A549 (cell line): ENCODE data around the gene STAC. TPM values are rescaled to one million over a fixed set of nuclear protein-coding genes. Genes with fewer than 3 reads are reported as not detected.

Source experiments
- ATAC-seq, 2 experiments: fragments of 200-7000 bp in 1 of 2; fragments of >200 bp in 1 of 2; cut with Nextera tagmentation in 1 of 2; cut with Tn5 transposase in 1 of 2; 3 replicates each; pipeline versions ENCODE4 v1.8.0 to v1.9.1; 2018 to 2020; ENCODE audit warnings: mild to moderate bottlenecking in 1 of 2, moderate library complexity in 1 of 2
- CTCF ChIA-PET: fragments of 300-600 bp; sonication (Branson Sonifier 250); formaldehyde crosslinking; extraction: SDS; loops from one replicate; lab custom pipeline; 2021; ENCODE audit warnings: antibody characterized with exemption, inconsistent platforms; lab: Yijun Ruan, JAX
- POLR2A ChIA-PET: fragments of 350-600 bp; formaldehyde crosslinking; extraction: SDS; loops from one replicate; lab custom pipeline; 2021; ENCODE audit warnings: antibody characterized with exemption, inconsistent platforms; lab: Yijun Ruan, JAX
- DNase-seq, 2 experiments: peaks; one replicate each; pipeline versions ENCODE4 v3.0.0 to v3.0.0-alpha.2; 2011 to 2016; ENCODE audit warnings: low read depth in 1 of 2, low spot score in 1 of 2
- FAIRE-seq: peaks from 2 replicates; lab custom pipeline; 2011; peaks lifted over from hg19 to GRCh38; lab: Jason Lieb, UNC
- H3K27ac ChIP-seq, 2 experiments: fragments of >200 bp; sonication (Bioruptor Twin); formaldehyde crosslinking; 3 replicates each; pipeline ENCODE4 v1.5.1; 2016 to 2017
- H3K4me1 ChIP-seq: fragments of >200 bp; sonication (Bioruptor Twin); formaldehyde crosslinking; 3 replicates; pipeline ENCODE4 v1.6.1; 2016
- H3K4me2 ChIP-seq: fragments of >200 bp; sonication (Bioruptor Twin); formaldehyde crosslinking; 3 replicates; pipeline ENCODE4 v1.6.1; 2016
- H3K4me3 ChIP-seq: fragments of >200 bp; sonication (Bioruptor Twin); formaldehyde crosslinking; 3 replicates; pipeline ENCODE4 v1.5.1; 2016
- H3K9me3 ChIP-seq: fragments of >200 bp; sonication (Bioruptor Twin); formaldehyde crosslinking; 3 replicates; pipeline ENCODE4 v1.6.1; 2016
- CEBPB ChIP-seq, 2 experiments: fragments of >200 bp in 1 of 2; sonication (Bioruptor Twin) in 1 of 2; formaldehyde crosslinking in 1 of 2; IDR thresholded peaks; 2 replicates each; pipeline ENCODE4 v1.6.1; 2012 to 2016
- CHD2 ChIP-seq: fragments of 150-350 bp; IDR thresholded peaks from 2 replicates; pipeline ENCODE4 v1.6.1; 2014; ENCODE audit warnings: low read length; ENCODE audit not compliant: partially characterized antibody
- CHD4 ChIP-seq: fragments of 200-600 bp; sonication (generic); IDR thresholded peaks from 2 replicates; pipeline ENCODE4 v1.6.1; 2016; ENCODE audit warnings: antibody characterized with exemption, mild to moderate bottlenecking, borderline replicate concordance
- FOSB ChIP-seq: fragments of 250-450 bp; sonication (Bioruptor Pico); IDR thresholded peaks from 2 replicates; pipeline ENCODE4 v1.5.0; 2020; ENCODE audit warnings: mild to moderate bottlenecking, moderate library complexity
- FOXS1 ChIP-seq: fragments of 250-450 bp; sonication (Bioruptor Pico); IDR thresholded peaks from 2 replicates; pipeline ENCODE4 v1.5.0; 2020; ENCODE audit warnings: mild to moderate bottlenecking, moderate library complexity
- GATA3 ChIP-seq: IDR thresholded peaks from 2 replicates; pipeline ENCODE4 v1.6.1; 2012; ENCODE audit warnings: borderline replicate concordance
- HEYL ChIP-seq: fragments of 250-450 bp; sonication (Bioruptor Pico); IDR thresholded peaks from 2 replicates; pipeline ENCODE4 v1.8.0; 2021; ENCODE audit warnings: mild to moderate bottlenecking, moderate library complexity
- MAZ ChIP-seq: fragments of 150-350 bp; IDR thresholded peaks from 2 replicates; pipeline ENCODE4 v1.6.1; 2014; ENCODE audit warnings: antibody characterized with exemption, low read depth, low read length, borderline replicate concordance
- NFE2L2 ChIP-seq: fragments of 150-350 bp; conservative IDR thresholded peaks from 2 replicates; pipeline ENCODE4 v1.6.1; 2014; ENCODE audit warnings: low read length
- NPAS2 ChIP-seq: fragments of 250-450 bp; sonication (Bioruptor Pico); IDR thresholded peaks from 2 replicates; pipeline ENCODE4 v1.8.0; 2022; ENCODE audit warnings: mild to moderate bottlenecking, moderate library complexity, borderline replicate concordance
- NR3C1 ChIP-seq: fragments of >200 bp; sonication (Bioruptor Twin); formaldehyde crosslinking; IDR thresholded peaks from 3 replicates; pipeline ENCODE4 v1.6.1; 2017
- PHF8 ChIP-seq: fragments of 200-600 bp; sonication (generic); IDR thresholded peaks from 2 replicates; pipeline ENCODE4 v1.6.1; 2016; ENCODE audit warnings: low read depth, mild to moderate bottlenecking, antibody characterized with exemption, moderate library complexity, borderline replicate concordance
- POLR2A ChIP-seq: IDR thresholded peaks from 2 replicates; pipeline ENCODE4 v1.6.1; 2012; ENCODE audit warnings: mild to moderate bottlenecking, low read length
- POLR2AphosphoS2 ChIP-seq: conservative IDR thresholded peaks from 2 replicates; pipeline ENCODE4 v1.6.1; 2012; ENCODE audit warnings: low read length, improper control_type of control experiment, inconsistent platforms
- RAD21 ChIP-seq, 2 experiments: fragments of >200 bp in 1 of 2; sonication (Bioruptor Twin) in 1 of 2; formaldehyde crosslinking in 1 of 2; IDR thresholded peaks in 1 of 2; conservative IDR thresholded peaks in 1 of 2; 2 replicates in 1 of 2; 3 replicates in 1 of 2; pipeline ENCODE4 v1.6.1; 2012 to 2018; ENCODE audit warnings: inconsistent platforms in 1 of 2
- RARB ChIP-seq: fragments of 250-450 bp; sonication (Bioruptor Pico); IDR thresholded peaks from 2 replicates; pipeline ENCODE4 v1.8.0; 2021; ENCODE audit warnings: mild to moderate bottlenecking, moderate library complexity
- RCOR1 ChIP-seq: fragments of 150-350 bp; IDR thresholded peaks from 2 replicates; pipeline ENCODE4 v1.6.1; 2014; ENCODE audit warnings: antibody characterized with exemption, low read length, low read depth
- RNF2 ChIP-seq: fragments of 200-600 bp; sonication (generic); IDR thresholded peaks from 2 replicates; pipeline ENCODE4 v1.6.1; 2016; ENCODE audit warnings: low read depth, mild to moderate bottlenecking, antibody characterized with exemption, moderate library complexity, borderline replicate concordance
- TFCP2L1 ChIP-seq: fragments of 250-450 bp; sonication (Bioruptor Pico); IDR thresholded peaks from 2 replicates; pipeline ENCODE4 v1.5.0; 2021; ENCODE audit warnings: mild to moderate bottlenecking
- WGBS: methylation state at CpG from one replicate; pipeline ENCODE4 v1.1.6; 2017; ENCODE audit errors: missing lambda C conversion rate; 5-methylcytosine and 5-hydroxymethylcytosine counted together
- polyA plus RNA-seq, 4 experiments: library from polyadenylated mRNA; depleted of rRNA in 3 of 4; stranded (reverse); fragments of >200 nt; fragmentation: RNase III in 1 of 4; extraction: RNeasy Plus Mini Kit Qiagen cat#74134 plus additional on column Dnase treatment in 1 of 4; gene quantifications; 2 replicates in 3 of 4; 3 replicates in 1 of 4; pipeline ENCODE4 v1.2.3, GENCODE V29; 2011 to 2017
- TF ChIP-seq, protein P1 (sequence below): IDR thresholded peaks from 2 replicates; pipeline ENCODE4 v1.6.1; 2012
- TF ChIP-seq, protein P2 (sequence below): fragments of 250-450 bp; sonication (Bioruptor Pico); IDR thresholded peaks from 2 replicates; pipeline ENCODE4 v1.5.0; 2020; ENCODE audit warnings: low read depth, mild to moderate bottlenecking, moderate library complexity
- TF ChIP-seq, protein P3 (sequence below): fragments of >200 bp; sonication (Bioruptor Twin); formaldehyde crosslinking; IDR thresholded peaks from 3 replicates; pipeline ENCODE4 v1.6.1; 2016

Gene STAC
- polyA plus RNA-seq, 2 of the 4 experiments (the other 2 are of a cell fraction), result 2.2 to 3.4 TPM

GRCh38 chr3:36428445-36428844 is 48.1 kb downstream of the STAC start:
- WGBS, result 59% methylated on average over 4 of the region's 4 CpGs
- POLR2A ChIA-PET, result no interaction called here
- DNase-seq, result no peak
- Histone ChIP-seq H3K4me2 (no peak overlapping the region), H3K4me3 (no peak overlapping the region), H3K4me1 (no peaks in the 10 kb centered on the region), H3K27ac (no peak overlapping the region), H3K9me3 (no peaks in the 10 kb centered on the region)
- FAIRE-seq, result no peak
- no peak for ATAC-seq
- CTCF ChIA-PET, result no interaction called here
- no peak for TF ChIP-seq RCOR1
- TF ChIP-seq, protein P1, sequence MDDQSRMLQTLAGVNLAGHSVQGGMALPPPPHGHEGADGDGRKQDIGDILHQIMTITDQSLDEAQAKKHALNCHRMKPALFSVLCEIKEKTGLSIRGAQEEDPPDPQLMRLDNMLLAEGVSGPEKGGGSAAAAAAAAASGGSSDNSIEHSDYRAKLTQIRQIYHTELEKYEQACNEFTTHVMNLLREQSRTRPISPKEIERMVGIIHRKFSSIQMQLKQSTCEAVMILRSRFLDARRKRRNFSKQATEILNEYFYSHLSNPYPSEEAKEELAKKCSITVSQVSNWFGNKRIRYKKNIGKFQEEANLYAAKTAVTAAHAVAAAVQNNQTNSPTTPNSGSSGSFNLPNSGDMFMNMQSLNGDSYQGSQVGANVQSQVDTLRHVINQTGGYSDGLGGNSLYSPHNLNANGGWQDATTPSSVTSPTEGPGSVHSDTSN, result no peak
- TF ChIP-seq NR3C1, result no peak
- TF ChIP-seq MAZ, result no peak
- TF ChIP-seq POLR2A, result no peak
- TF ChIP-seq GATA3, result no peak

- no peak for ATAC-seq
- DNase-seq, result no peak
- 57% methylated on average over 3 of the region's 3 CpGs for WGBS
- ChIA-PET CTCF (interaction anchor here (1.3 kb wide), 1 partner anchor 22 kb away, joined by 3 read pairs; no protein-coding TSS in a partner anchor), POLR2A (no interaction called here)
- no peak for FAIRE-seq
- Histone ChIP-seq H3K4me2 (no peak overlapping the region), H3K27ac (no peak overlapping the region), H3K4me3 (no peak overlapping the region), H3K9me3 (no peaks in the 10 kb centered on the region), H3K4me1 (no peaks in the 10 kb centered on the region)
- TF ChIP-seq NFE2L2, result no peak
- TF ChIP-seq CEBPB (IDR thresholded peaks at IDR 0.05), result no peak
- TF ChIP-seq PHF8, result no peak
- no peak for TF ChIP-seq CHD2
- TF ChIP-seq RARB, result no peak
- TF ChIP-seq TFCP2L1, result no peak
- TF ChIP-seq POLR2AphosphoS2, result no peak
These were observed 49.7 kb downstream of the STAC start for GRCh38 chr3:36429986-36430485.

DNA sequence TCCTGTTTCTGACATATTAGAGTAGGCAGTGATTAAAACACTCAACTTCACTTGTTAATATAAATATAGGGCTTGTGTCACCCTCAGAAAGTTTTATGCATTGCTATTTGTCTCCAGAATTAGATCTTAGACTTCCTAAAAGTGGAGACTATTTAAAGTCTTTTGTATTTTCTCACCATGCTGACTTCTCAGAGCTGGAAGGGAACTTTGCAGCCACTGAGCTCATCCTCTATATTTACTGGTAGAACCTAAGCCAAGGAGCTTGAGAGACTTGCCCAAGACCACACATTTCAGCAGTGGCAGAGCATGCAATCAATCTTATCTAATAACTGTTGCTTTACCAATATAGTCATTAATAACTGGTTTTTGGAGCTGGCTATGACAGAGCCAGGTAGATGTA is 53.2 kb downstream of the STAC start:
- no peak overlapping the region for H3K27ac ChIP-seq
- TF ChIP-seq RARB (no peak), TFCP2L1 (no peak), HEYL (CRISPR knock-in tag) (no peak)
- TF ChIP-seq, protein P2, sequence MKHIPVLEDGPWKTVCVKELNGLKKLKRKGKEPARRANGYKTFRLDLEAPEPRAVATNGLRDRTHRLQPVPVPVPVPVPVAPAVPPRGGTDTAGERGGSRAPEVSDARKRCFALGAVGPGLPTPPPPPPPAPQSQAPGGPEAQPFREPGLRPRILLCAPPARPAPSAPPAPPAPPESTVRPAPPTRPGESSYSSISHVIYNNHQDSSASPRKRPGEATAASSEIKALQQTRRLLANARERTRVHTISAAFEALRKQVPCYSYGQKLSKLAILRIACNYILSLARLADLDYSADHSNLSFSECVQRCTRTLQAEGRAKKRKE (CRISPR knock-in tag), result no peak
- TF ChIP-seq, protein P3, sequence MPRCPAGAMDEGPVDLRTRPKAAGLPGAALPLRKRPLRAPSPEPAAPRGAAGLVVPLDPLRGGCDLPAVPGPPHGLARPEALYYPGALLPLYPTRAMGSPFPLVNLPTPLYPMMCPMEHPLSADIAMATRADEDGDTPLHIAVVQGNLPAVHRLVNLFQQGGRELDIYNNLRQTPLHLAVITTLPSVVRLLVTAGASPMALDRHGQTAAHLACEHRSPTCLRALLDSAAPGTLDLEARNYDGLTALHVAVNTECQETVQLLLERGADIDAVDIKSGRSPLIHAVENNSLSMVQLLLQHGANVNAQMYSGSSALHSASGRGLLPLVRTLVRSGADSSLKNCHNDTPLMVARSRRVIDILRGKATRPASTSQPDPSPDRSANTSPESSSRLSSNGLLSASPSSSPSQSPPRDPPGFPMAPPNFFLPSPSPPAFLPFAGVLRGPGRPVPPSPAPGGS, result no peak
- POLR2A ChIA-PET, result no interaction called here
- no peak overlapping the region for H3K4me3 ChIP-seq
- CTCF ChIA-PET, result no interaction called here
- ATAC-seq (no peak), FAIRE-seq (no peak), DNase-seq (no peak)
- no peaks in the 10 kb centered on the region for H3K4me1 ChIP-seq
- no peak overlapping the region for H3K4me2 ChIP-seq
- H3K9me3 ChIP-seq, result no peaks in the 10 kb centered on the region

- no peak for ATAC-seq
- TF ChIP-seq CHD2 (no peak), FOXS1 (CRISPR knock-in tag) (no peak), RNF2 (no peak), CHD4 (no peak), NR3C1 (no peak), NPAS2 (CRISPR knock-in tag) (no peak), RAD21 (conservative IDR thresholded peaks at IDR 0.05 in 1 of 2, IDR thresholded peaks at IDR 0.05 in 1 of 2) (no peak), TFCP2L1 (no peak), FOSB (CRISPR knock-in tag) (no peak)
- Histone ChIP-seq H3K4me2 (no peak overlapping the region), H3K4me1 (no peaks in the 10 kb centered on the region), H3K4me3 (no peak overlapping the region), H3K27ac (no peak overlapping the region), H3K9me3 (no peaks in the 10 kb centered on the region)
- WGBS, result 31% methylated on average over 2 of the region's 2 CpGs
- ChIA-PET POLR2A (no interaction called here), CTCF (interaction anchor here (0.5 to 1.0 kb wide), 2 partner anchors 9 to 307 kb away, joined by 3 read pairs; no protein-coding TSS in a partner anchor)
- DNase-seq, result no peak
- no peak for FAIRE-seq
These were observed 54.6 kb downstream of the STAC start for GRCh38 chr3:36434687-36435426.
